AG10803 (cell line): Measurements from ENCODE around the gene OR5K1.

Experiments
- DNase-seq: peaks from one replicate; pipeline ENCODE4 v3.0.0; 2010; ENCODE audit warnings: low read depth
- H3K4me3 ChIP-seq: 2 replicates; pipeline ENCODE4 v1.5.1; 2011; ENCODE audit warnings: mild to moderate bottlenecking, low read length, control low read depth
- TF ChIP-seq, protein P1 (sequence below): conservative IDR thresholded peaks from 2 replicates; pipeline ENCODE4 v1.5.1; 2011; ENCODE audit warnings: mild to moderate bottlenecking, low read length, control low read depth, inconsistent platforms

OR5K1 gene

DNA sequence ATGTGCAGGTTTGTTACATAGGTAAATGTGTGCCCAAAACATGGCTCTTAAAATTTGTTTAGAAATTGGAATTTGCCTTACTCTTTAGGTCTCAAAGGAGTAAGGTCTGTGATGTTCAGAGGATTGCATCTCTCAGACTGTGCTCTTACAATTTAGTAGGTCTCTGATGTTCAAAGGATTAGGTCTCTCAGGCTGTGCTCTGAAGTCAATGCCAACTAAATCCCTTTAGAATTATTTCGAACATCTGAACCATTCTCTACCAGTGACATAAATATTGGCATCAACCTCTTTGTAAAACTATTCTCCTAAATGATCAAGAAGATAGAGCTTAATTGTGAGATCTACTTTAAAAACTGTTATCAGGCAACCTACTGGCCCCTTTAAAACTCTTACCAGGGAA lies at the start of gene OR5K1:
Gene OR5K1, plus strand, starts transcription at position 301 of the 400 bp plus-strand sequence. CDS start 6,376 bp downstream, outside the sequence.
- TF ChIP-seq, protein P1, sequence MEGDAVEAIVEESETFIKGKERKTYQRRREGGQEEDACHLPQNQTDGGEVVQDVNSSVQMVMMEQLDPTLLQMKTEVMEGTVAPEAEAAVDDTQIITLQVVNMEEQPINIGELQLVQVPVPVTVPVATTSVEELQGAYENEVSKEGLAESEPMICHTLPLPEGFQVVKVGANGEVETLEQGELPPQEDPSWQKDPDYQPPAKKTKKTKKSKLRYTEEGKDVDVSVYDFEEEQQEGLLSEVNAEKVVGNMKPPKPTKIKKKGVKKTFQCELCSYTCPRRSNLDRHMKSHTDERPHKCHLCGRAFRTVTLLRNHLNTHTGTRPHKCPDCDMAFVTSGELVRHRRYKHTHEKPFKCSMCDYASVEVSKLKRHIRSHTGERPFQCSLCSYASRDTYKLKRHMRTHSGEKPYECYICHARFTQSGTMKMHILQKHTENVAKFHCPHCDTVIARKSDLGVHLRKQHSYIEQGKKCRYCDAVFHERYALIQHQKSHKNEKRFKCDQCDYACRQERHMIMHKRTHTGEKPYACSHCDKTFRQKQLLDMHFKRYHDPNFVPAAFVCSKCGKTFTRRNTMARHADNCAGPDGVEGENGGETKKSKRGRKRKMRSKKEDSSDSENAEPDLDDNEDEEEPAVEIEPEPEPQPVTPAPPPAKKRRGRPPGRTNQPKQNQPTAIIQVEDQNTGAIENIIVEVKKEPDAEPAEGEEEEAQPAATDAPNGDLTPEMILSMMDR = no peak
- DNase-seq = no peak
- H3K4me3 ChIP-seq = no peak within 1 kb of the TSS

DNA sequence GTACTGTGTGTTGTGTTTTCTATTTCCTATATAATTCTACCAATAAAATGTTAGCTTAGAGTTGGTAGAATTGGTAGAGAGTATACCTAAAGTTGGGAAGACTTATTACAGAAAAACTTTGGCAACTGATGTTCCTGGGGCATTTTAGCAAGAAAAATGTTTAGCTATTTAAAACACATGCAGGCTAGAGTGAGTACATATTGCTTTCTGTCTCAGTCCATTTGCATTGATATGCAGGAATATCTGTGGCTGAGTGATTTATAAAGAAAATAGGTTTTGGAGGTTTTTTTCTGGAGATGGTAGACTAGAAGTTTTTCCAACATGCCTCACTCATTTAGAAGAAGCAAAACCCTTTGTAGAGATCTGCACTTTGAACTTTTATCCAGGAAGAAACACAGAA lies 30.4 kb upstream of the OR5K1 start:
- DNase-seq = no peak
- H3K4me3 ChIP-seq = no peak overlapping the region
- TF ChIP-seq, protein P1 = no peak

- TF ChIP-seq, protein P1 = no peak
- H3K4me3 ChIP-seq = no peak overlapping the region
- DNase-seq = no peak
Observed at GRCh38 chr3:98433764-98434163, 29.2 kb upstream of the OR5K1 start.

DNA sequence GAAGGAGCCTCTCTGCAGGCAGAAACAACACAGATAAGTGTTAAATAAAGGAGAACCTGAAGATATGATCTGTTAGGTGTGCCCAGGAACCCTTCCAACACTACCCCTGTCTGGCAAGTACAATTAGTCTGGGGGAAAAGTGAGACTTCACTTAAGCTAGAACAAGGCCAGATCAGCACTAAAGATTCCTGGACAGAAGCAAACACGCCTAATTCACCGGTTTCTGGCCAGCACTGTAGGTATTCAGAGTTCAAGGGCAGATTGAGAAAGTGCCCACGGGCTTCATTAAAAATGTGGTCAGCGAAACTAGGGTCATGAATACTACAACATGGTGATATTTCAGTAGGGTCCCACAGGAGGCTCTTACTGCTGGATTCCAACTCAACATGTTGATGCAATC lies 28.6 kb upstream of the OR5K1 start:
- no peak for DNase-seq
- H3K4me3 ChIP-seq = no peak overlapping the region
- TF ChIP-seq, protein P1 = no peak

GRCh38 chr3:98440283-98440682 lies 22.7 kb upstream of the OR5K1 start:
- no peak overlapping the region for H3K4me3 ChIP-seq
- TF ChIP-seq, protein P1 = no peak
- DNase-seq = no peak

- TF ChIP-seq, protein P1 = no peak
- DNase-seq = no peak
- no peak overlapping the region for H3K4me3 ChIP-seq
Observed at GRCh38 chr3:98445949-98446406, 17.0 kb upstream of the OR5K1 start.

- no peak overlapping the region for H3K4me3 ChIP-seq
- no peak for DNase-seq
- TF ChIP-seq, protein P1 = no peak
Observed at GRCh38 chr3:98449606-98450193, 13.3 kb upstream of the OR5K1 start.
